PFSK-1 (cell line): Measurements from ENCODE around the gene BCAP29.

Source experiments
- FOXP2 ChIP-seq: optimal IDR thresholded peaks from 2 replicates; pipeline ENCODE3; 2011; ENCODE audit warnings: borderline replicate concordance, control low read depth, inconsistent platforms; ENCODE audit not compliant: insufficient read depth; ENCODE audit errors: extremely low read length, extremely low read depth
- POLR2AphosphoS5 ChIP-seq: IDR thresholded peaks from 2 replicates; pipeline ENCODE4 v1.6.1; 2012; ENCODE audit warnings: low read depth, mild to moderate bottlenecking, control low read depth, low read length, moderate library complexity
- REST ChIP-seq, 2 experiments: IDR thresholded peaks; 2 replicates each; pipeline versions ENCODE4 v1.6.1 to v1.8.0; 2011 to 2012; ENCODE audit warnings: low read depth in 2 of 2, low read length in 2 of 2, control low read depth in 1 of 2, inconsistent platforms in 1 of 2, mild to moderate bottlenecking in 1 of 2, moderate library complexity in 1 of 2; ENCODE audit not compliant: insufficient read depth in 1 of 2
- SIN3A ChIP-seq: IDR thresholded peaks from 2 replicates; pipeline ENCODE4 v1.6.1; 2012; ENCODE audit warnings: mild to moderate bottlenecking, low read length, moderate library complexity, borderline replicate concordance; ENCODE audit not compliant: insufficient read depth
- TAF1 ChIP-seq: IDR thresholded peaks from 2 replicates; pipeline ENCODE4 v1.6.1; 2012; ENCODE audit warnings: low read length, control low read depth, borderline replicate concordance; ENCODE audit not compliant: insufficient read depth

GRCh38 chr7:107544848-107545591 is 35.0 kb upstream of the BCAP29 start:
- TF ChIP-seq REST (IDR thresholded peaks at IDR 0.05; ENCODE audit: insufficient read depth in 1 of 2, low read depth in 2 of 2, low read length in 2 of 2) = no peak
- TF ChIP-seq POLR2AphosphoS5 = no peak
- no peak for TF ChIP-seq TAF1
- TF ChIP-seq SIN3A = no peak
- no peak for TF ChIP-seq FOXP2
